ENCODE data around the gene TAS1R3.

TAS1R3 gene

DNA sequence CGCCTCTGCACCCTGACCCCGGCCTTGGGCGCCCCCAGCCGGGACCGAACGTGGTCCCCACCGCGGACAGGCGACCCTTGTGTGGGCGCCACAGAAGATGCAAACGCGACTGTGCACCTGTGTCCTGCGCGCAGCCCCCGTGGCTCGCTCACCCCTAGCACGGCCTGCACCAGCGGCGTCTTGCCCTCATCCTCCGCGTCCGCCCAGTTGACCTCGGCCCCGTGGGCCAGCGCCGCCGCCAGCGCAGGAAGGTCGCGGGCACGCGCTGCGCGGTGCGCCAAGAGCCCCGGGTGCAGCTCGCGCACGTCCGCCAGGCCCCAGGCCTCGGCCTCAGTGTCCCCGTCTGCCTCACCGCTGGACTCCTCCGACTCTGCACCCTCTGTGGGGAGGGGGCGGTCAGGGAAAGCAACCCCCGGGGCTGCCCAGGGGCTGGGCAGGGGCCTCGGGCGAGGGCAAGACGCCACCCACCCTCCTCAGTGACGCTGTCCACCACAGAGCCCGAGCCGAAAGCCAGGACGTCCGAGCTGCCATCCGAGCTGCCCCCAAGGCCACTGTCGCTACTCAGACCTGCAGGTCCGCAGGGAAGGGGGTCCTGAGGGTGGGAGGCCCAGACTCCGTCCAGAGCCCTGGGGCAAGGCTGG lies 36.7 kb upstream of the TAS1R3 start:
- H3K27ac ChIP-seq = no peak overlapping the region
- no peak overlapping the region for H3K4me3 ChIP-seq

DNA sequence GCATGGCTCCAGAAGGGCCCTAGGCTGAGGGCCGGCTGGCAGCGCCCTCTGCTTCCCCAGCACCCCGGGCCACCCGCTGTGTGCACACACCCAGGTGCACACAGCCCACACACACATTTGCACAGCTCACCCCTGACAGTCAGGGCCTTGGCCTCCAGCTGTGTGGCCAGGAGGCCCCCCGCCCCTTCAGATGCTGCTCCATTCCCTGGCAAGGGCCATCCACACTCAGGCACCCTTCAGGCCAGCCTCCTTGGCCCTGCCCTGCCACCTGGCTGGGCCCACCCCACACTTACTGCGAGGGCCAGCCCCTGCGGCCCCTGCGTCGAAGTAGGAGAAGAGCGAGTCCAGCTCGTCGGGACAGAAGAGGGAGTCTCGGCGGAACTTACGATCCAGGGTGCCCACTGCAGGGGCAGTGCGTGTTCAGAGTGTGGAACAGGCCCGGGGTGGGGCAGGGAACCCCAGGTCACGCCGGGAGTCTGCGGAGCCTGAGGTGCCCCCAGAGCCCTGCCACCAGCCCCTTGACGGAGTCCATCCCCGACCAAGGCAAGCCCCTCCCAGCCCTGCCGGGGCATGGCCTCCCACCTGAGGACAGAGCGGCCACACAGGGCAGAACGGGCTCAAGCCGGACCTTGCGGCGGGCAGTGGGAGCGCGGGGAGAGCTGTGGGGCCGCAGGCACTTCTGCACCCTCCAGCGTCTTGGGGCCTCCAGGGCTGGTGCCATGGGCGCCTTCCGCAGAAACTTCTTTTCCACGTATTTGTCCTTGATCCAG lies 35.7 kb upstream of the TAS1R3 start:
- H3K4me3 ChIP-seq = no peak overlapping the region
- H3K27ac ChIP-seq = no peak overlapping the region

DNA sequence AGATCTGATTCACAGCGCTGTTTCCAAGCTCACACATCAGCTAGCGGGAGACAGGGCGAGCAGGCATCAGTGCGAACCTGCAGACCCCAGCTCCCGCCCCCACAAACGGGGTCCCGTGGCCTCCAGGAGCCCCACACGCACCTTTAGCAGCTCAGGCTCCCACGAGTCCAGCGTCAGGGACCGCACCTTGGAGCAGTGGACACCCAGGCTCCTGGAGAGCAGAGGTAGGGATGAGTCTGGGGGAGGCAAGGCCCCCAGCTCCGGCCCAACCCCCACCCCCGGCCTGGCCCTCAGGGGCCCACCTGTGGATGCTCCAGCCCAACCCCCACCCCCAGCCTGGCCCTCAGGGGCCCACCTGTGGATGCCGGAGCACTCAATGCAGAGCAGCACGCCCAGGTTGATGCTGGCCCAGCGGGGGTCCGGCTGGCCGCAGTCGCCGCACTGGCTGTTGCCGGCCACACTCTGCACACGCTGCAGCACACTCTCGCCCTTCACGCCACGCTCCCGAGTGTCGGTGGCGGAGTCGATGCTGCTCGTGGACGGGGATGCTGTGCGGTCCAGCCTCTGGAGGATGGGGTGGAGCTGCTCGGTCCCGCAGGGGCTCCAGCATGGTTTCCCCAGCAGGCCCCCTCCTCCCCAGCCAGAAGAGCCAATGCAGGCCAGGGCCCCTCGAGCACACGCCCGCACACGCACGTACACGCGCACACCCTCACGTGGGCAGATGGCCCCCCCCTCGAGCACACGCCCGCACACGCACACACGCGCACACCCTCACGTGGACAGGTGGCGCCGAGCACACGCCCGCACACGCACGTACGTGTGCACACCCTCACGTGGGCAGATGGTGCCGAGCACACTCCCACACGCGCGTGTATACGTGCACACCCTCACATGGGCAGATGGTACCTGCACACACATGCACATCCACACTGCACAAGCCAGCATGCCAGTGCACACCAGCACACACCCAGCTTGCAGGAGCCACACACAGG lies 34.7 kb upstream of the TAS1R3 start:
- Histone ChIP-seq H3K4me3 (no peak overlapping the region), H3K27ac (no peak overlapping the region)

DNA sequence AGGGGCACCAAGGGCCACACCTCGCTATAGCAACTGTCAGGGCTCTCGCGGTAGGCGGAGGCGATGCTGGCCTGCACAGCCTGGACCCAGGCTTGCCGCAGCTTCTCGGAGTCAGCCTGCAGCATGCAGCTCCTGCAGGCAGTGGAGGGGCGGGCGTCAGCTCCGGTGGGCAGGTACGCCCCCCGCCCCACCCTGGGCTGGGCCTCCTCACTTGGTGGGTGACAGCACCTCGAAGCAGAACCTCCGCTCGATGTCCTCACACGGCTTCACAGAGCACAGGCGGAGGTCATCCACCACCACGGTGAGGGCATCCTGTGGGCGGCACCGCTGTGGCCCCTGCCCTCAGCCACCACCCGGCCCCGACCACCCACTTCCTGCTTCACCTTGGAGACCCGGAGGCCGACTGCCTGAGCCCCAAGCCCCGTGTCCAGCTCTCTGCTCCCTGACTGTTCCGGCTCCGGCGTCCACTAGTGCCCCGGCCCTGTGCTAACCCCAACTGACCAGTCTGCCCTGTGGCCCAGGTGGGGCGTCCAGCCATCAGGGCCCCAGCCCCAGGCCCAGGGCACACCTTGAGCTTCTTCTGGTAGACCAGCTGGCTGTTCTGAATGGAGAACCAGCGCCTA lies 33.2 kb upstream of the TAS1R3 start:
- Histone ChIP-seq H3K4me3 (no peak overlapping the region), H3K27ac (no peak overlapping the region)

DNA sequence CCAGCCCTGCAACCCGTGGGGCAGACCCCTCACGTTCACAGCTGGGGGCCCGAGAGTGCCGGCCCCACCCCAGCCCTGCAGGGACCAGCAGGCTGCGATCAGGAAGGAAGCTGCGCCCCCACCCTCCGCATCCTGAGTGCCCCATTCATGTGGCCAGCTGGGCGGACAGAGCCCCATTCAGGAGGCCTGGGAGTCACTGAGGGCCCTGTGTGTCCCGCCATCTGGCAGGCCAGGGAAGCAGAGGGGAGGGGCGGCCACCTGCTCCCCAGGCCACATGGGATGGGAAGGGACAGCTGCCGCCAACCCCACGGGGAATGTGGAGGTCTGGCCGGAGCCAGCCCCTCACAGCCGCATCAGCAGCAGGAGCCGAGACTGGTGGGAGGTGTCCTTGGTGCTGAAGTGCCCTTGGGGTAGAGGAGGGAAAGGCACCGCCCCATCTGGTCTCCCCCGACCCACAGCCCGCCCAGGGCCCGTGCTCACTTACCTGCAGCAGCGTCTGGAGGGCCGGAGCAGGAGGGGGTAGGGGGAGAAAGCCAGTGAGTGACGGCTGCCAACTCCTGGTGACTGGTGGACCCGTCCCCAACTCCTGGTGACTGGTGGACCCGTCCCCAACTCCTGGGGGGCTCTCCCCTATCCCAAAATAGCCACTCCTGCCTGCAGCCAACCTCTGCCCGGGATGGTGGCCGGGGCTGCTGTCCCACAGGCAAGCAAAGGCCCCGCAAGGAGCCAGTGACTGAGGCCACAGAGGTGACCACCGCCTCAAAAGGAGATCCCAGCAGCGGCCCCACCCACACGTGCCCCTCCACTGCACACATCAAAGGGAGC lies 32.0 kb upstream of the TAS1R3 start:
- Histone ChIP-seq H3K4me3 (no peak overlapping the region), H3K27ac (no peak overlapping the region)

DNA sequence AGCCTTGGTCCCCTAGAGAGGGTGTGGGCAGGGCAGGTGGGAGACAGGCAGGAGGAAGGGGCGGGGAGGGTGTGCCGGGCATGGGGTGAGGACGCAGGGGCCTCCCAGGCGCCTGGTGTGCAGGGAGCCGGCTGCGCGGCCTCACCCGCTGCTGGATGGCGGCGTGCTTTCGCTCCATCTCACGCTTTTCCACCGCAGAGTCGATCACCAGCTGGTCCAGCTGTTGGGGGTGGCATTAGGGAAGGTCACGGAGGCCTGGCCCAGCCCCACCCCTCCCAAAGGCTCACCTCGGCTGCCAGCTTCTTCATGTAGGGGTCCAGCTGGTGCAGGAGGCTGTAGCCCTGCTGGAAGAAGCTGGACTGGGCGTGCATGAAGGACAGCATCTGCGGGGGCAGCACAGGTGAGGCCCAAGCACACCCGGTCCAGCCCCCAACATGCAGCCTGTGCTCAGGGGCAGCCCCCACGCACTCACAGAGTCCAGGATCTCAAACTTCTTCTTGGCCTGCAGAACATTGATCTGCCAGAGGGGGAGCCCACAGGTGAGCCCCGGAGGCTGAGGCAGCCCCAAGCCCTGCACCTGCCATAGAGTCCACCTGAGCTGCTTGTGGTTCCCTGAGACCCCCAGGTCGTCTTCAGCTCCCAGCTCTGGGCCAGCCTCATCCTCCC lies 31.3 kb upstream of the TAS1R3 start:
- no peak overlapping the region for H3K27ac ChIP-seq
- H3K4me3 ChIP-seq = no peak overlapping the region

DNA sequence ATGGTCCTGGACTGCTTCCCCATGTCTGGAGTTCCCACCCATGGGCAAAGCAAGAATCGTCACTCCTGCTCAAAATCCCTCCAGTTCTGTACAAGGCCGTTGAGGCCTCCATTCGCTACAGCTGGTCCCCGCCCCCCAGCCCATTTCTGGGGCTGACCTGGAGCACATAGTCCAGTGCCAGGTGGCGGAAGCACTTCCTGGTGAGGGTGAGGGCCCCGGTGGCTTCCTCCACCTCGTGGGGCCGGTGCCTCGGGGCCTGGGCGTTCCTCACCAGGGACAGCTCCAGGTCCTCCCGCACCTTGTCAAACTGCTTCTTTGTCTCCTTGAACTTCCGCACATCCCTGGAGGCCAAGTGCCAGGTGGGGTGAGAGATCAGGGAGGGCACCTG lies 30.7 kb upstream of the TAS1R3 start:
- no peak overlapping the region for H3K27ac ChIP-seq
- H3K4me3 ChIP-seq = no peak overlapping the region

DNA sequence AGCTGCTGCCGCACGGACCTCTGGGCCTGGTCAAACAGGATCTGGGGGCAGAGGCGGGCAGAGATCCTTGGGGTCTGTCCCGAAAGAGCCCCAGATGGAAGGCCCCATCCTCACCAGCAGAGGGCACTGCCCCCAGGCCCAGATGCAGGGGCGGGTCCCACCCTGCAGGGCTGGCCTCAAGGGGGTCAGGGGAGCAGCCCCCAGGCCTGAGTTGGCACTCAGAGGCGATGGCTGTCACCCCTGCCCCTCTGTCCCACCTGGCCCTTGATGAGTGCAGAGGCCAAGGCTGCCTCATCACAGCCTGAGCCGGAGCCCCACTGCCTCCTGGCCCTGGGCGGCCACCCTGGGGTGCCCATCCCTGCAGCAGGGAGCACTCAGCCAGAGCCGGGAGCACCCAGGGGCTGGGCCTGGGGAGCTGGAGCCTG lies 29.1 kb upstream of the TAS1R3 start:
- Histone ChIP-seq H3K27ac (peak overlapping the region in 1 of 21 experiments; percentile 86), H3K4me3 (no peak overlapping the region)

DNA sequence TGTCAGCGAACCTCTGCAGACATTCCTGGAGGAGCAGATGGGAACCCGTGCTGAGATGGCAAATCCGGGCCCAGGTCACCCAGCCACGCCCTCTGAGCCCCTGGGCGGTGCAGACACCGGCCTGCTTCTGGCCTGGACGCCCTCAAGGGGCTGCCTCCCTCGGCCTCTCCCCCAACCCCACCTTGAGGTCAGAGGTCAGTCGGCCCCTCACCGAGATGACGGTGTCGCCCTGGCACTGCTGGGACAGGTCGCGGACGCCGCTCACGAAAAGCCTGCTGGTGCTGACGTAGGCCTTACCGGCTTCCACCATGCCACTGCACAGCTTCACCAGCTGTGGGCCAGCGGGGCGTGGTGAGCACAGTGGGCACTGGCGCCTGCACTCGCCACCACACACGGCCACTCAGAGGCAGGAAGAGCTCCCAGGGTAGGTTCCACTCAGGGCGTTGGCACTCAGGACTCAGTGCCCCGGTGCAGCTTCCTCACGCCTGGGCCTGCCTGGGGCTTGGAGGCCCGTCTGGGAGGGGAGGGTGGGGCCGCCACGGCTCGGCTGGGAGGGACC lies 28.1 kb upstream of the TAS1R3 start:
- Histone ChIP-seq H3K4me3 (no peak overlapping the region), H3K27ac (peak overlapping the region in 15 of 21 experiments; percentile 8 to 97 (median 83))

DNA sequence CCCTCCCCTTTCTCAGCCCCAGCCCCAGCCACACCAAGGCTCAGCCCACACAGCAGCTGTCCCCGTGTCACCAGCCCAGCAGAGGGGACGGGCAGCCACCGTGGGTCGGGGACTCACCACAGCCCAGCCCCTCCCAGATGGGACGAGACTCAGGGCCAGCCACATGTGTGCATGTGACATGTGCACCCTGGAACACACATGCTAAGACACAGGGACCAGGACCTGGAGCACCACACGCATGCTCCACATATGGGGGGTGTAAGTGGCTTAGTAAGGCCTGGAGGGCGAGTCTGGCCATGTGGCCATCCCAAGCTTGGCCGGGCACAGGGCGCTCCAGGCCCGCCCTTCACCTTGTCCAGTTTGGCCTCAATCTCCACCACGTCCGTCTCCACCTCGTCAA lies 27.3 kb upstream of the TAS1R3 start:
- Histone ChIP-seq H3K4me3 (peak overlapping the region in 1 of 7 experiments; percentile 81), H3K27ac (peak overlapping the region in 18 of 21 experiments; percentile 36 to 97 (median 83))

DNA sequence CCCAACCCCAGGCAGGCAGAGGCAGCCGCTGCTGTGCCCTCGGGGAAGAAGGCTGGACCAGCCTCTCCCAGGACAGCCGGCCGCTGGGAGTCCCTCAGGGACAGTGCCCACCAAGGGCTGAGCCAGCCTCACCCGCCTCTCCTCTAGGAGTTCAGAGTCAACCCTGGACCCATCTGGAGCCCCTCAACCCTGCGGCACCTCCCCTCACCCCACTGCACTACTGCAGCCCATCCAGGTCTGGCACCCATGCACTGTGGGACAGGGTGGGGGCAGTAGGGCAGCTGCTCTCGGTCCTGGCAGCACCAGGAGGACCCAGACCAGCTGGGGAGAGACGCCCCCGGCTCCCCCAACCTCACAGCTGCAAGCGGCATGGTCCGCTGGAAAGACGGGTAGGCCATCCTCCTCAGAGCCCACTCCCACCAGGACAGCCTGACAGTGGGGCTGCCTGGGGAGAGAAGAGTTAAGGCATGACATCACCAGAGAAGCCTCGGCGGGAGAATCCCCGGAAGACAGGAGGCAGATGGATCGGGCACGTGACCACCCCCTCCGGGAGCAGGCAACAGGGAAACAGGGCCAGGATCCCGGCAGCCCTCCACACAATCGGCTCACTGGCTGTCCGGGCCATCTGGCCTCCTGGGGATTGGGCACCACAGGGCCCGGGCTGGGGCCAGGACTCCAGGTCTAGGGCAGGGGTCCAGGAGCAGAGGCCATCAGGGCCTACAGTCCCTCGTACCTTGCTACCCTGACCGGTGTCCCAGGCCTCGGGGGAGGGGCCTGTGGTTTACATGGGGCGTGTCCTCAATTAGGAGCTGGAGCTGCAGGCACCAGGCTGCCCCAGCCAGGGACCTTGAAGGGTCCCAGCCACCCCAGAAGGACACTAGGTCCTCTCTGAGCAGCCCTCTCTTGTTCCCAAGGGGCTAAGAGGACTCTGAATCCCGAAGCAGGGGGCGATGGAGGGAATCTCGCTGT lies 26.5 kb upstream of the TAS1R3 start:
- Histone ChIP-seq H3K4me3 (peak overlapping the region; percentile 18 to 92 (median 90)), H3K27ac (peak overlapping the region in 20 of 21 experiments; percentile 40 to 97 (median 83))

DNA sequence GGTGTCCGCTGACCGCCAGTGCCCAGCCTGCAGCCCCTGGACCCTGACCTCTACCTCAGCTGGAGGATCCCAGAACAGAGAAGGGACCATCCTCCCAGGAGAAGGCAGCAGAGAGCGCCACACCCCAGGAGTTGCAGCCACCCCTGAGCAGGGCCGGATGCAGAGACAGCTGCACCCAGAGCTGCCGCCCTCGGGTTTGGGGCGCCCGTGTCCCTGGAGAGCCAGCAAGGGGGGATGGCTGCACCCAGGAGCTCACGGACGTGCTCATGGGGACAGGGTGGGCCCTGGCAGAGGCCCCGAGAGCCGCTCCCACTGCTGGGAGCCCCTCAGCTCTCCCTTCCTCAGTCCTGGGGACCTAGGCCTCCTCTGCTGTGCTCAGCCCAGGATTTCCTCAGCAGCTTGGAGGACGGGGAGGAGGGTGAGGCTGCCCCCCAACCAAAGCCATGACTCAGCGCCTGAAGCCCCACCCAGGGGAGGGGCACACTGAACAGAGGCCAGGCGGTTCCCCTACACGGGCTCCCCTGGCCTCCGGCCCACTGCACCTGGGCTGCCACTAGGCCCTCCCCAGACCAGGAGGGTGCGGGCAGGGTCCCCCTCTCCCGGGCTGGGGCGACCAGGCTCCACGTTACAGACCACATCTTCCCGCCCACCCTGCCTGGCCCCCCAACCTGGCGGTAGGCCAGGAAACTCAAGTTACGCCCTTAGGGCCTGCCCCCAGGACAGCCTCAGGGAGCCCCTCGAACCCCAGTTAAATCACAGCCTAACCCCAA lies 25.6 kb upstream of the TAS1R3 start:
- Histone ChIP-seq H3K27ac (peak overlapping the region in 20 of 21 experiments; percentile 40 to 97 (median 83)), H3K4me3 (peak overlapping the region; percentile 18 to 92 (median 90))

DNA sequence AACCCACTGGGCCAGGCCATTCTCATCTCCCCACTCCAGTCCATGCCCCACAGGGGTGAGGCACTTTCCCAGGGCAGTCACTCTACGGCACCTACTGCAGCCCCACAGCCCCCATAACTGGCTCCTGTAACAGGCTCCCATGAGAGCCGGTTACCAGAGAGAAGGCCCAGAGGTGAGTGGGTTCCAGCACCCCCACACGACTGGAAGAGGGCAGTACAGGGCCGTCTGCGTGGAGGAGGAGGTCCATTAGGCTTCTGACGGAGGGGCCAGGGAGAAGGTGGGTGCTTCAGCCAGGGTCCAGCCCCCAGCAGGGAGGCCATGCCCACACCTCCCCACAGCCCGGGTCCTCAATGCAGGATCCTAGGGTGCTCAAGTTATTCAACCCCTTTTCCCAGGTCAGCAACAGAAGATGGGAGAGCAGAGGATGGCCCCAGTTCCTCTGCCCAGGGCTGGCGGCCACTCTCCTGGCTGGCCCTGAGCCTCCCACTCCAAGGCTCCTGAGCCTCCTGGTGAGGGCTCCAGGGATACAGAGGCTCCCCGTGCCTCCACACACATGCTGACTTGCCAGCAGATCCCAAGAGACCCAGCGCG lies 24.9 kb upstream of the TAS1R3 start:
- H3K4me3 ChIP-seq = peak overlapping the region; percentile 75 to 92 (median 90)
- peak overlapping the region in 20 of 21 experiments; percentile 40 to 97 (median 83) for H3K27ac ChIP-seq

DNA sequence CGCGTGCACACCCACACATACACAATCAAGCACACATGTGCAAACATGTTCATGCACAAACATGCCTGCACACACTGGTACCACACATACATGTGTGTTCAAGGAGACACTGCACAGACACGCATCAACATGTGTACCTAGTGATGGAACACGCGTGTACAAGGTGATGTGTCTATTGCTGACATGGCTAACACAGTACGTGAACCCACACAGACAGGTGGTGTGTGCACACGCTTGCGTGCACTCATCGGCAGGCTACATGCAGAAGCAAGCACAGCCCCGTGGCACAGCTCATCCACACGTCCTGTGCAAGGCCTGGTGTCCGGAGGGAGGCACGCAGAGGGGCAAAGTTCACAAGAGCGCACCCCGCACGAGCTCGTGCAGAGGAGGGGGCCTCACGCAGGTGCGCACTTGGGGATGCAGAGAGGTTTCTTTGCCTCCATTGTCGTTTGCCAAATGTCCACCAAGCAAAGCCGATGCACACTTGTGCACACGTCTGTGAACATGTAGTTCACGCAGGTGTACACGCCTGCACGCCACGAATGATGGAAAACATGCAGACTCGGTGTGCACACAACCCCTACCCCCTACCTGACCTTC lies 24.3 kb upstream of the TAS1R3 start:
- peak overlapping the region in 19 of 21 experiments; percentile 66 to 97 (median 90) for H3K27ac ChIP-seq
- H3K4me3 ChIP-seq = peak overlapping the region; percentile 75 to 92 (median 90)

DNA sequence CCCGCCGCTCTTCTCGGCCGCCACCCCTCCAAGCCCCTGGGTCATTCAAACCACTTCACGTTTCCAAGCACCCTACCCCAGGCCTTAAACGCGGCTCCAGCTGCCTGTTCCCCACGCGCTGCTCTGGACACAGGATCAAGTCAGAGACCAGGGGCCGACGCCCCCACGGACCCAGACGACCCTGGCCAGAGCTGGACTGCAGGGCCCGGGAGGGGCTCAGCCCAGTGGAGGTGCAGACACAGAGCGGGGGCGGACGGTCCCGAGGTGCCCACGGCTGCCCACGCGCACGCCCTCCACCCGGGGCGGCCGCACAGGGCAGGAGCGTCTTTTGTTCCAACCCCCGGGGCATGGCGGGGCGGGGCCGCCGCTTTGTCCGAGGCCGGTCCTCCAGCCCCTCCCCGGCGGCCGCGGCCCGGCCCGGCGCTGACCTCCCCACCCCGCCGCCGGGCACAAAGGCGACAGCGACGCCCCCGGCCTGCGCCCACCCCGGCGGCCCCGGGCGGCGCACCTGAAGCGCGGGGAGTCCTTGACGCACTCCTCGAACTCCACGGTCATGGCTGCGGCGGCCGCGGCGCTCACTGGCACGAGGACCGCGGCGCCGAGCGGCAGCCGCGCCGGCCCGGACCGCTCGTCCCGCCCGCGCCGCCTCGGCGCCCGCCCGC lies 23.7 kb upstream of the TAS1R3 start:
- peak overlapping the region; percentile 34 to 97 (median 90) for H3K27ac ChIP-seq
- H3K4me3 ChIP-seq = peak overlapping the region; percentile 75 to 92 (median 90)

All from skin epidermis (tissue), 12 donors.